GM13977 (cell line): Measurements from ENCODE around the gene PRKCZ.

Experiments
- DNase-seq: peaks from one replicate; pipeline ENCODE4 v3.0.0; 2012; ENCODE audit warnings: low spot score
- CTCF ChIP-seq: IDR thresholded peaks from 2 replicates; pipeline ENCODE4 v1.5.1; 2012; ENCODE audit warnings: mild to moderate bottlenecking, control low read depth; ENCODE audit not compliant: insufficient read depth; ENCODE audit errors: extremely low read depth, missing control alignments
- in situ Hi-C: fragments of 300-500 bp; cut with MboI; formaldehyde crosslinking; loops from one replicate; pipeline ENCODE4 v1.12.0; 2022; ENCODE audit warnings: low sequenced_read_pairs, low pct_unique_long_range_greater_than_20kb, mixed read lengths, inconsistent platforms; ENCODE audit not compliant: unreplicated experiment

The PRKCZ gene

GRCh38 chr1:2049718-2050431 is at the start of gene PRKCZ:
Gene PRKCZ, plus strand, starts transcription at chr1:2050411. Its CDS starts 220 bp downstream, at chr1:2050631.
- in situ Hi-C loops = no loop called here
- DNase-seq = peak; percentile 92

DNA sequence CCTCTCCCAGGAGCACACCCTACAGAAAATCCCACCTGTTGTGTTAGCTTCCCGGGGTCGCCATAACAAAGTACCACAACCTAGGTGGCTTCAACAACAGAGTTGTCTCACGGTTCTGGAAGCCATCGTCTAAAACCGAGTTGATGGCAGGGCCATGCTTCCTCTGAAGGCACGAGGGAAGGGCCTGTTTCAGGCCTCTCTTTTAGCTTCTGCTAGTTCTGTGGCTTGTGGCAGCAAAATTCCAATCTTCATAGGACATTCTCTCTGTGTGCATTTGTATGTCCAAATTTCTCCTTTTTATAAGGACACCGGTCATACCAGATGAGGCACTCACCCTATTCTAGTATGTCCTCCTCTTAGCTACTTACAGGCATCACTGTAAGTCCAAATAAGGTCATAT is 49.8 kb upstream of the PRKCZ start:
- DNase-seq = no peak
- in situ Hi-C loops = no loop called here
- TF ChIP-seq CTCF = no peak

More at GRCh38 chr1:2049718-2050431, at the start of gene PRKCZ:
- TF ChIP-seq CTCF = no peak

DNA sequence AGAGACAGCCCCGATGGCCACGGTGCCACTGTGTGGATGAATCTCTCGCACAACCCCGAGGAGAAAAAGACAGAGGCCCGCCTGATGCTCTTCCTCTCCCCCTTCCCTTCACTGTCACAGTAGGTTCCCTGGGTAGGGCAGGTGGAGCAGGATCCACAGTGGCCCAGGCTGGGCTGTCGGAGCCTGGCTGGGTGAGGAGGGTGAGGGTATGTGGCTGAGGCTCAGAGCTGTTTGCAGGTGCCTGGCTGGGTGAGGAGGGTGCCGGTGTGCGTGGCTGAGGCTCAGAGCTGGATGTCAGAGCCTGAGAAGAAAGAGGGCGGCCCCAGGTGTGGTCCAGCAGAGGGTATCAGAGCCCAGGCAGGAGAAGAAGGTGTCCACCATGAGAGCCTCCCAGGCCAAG is 49.4 kb upstream of the PRKCZ start:
- no peak for DNase-seq
- in situ Hi-C loops = no loop called here
- no peak for TF ChIP-seq CTCF

- TF ChIP-seq CTCF = no peak
- in situ Hi-C loops = no loop called here
- no peak for DNase-seq
These were observed 48.3 kb upstream of the PRKCZ start for GRCh38 chr1:2001773-2002411.

DNA sequence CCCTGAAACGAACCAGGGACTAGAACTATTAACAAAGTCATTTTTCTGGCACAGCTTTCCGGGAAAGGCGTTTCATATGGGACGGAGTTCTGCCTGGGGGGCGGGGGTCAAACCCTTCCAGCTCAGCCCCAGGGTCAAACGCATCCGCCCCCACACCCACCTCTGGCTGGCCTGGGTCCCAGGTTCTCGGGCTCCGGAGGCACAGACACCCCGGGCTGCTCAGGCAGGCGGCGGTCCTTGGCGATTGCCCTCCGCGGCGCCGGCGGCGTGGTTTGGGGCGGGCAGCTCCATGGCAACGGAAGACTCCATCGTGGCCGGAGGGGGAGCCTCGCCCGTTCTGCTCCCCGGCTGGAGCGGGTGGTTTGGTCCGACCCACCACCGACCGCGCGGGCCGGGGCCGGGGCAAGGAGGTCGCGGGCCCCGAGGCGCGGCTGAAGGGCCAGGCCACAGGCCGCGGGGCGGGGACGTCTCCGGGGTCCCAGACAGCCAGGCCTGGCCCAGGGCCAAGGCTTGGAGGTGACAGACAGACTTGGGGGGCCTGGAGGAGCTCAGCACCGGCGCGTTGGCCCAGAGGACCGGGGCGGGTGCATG is 46.6 kb upstream of the PRKCZ start, which contains the start of gene CFAP74:
TSS of gene CFAP74 (minus strand) at position 246 of the 591 bp plus-strand sequence. CDS start 12,830 bp downstream, outside the sequence.
- no peak for TF ChIP-seq CTCF
- DNase-seq = no peak
- in situ Hi-C loops = no loop called here

GRCh38 chr1:2004856-2005255 is 45.4 kb upstream of the PRKCZ start:
- TF ChIP-seq CTCF = no peak
- in situ Hi-C loops = no loop called here

More at GRCh38 chr1:2004856-2005255, 45.4 kb upstream of the PRKCZ start:
- DNase-seq = no peak
